Gastroesophageal sphincter (tissue), 3 donors: Measurements from ENCODE around the gene IFNL1.

Experiments used
- CTCF ChIP-seq, 4 experiments: fragments of 200-600 bp in 2 of 4; fragments of 450-650 bp in 2 of 4; sonication (generic) in 1 of 4; IDR thresholded peaks; one replicate each; pipeline ENCODE4 v1.5.1; 2017 to 2019; ENCODE audit warnings: antibody characterized with exemption in 4 of 4, mild to moderate bottlenecking in 2 of 4, moderate library complexity in 2 of 4
- POLR2A ChIP-seq, 2 donors: fragments of 450-650 bp; IDR thresholded peaks; one replicate each; pipeline ENCODE4 v1.6.1; 2017; ENCODE audit warnings: antibody characterized with exemption in 2 of 2, mild to moderate bottlenecking in 2 of 2, moderate library complexity in 1 of 2

DNA sequence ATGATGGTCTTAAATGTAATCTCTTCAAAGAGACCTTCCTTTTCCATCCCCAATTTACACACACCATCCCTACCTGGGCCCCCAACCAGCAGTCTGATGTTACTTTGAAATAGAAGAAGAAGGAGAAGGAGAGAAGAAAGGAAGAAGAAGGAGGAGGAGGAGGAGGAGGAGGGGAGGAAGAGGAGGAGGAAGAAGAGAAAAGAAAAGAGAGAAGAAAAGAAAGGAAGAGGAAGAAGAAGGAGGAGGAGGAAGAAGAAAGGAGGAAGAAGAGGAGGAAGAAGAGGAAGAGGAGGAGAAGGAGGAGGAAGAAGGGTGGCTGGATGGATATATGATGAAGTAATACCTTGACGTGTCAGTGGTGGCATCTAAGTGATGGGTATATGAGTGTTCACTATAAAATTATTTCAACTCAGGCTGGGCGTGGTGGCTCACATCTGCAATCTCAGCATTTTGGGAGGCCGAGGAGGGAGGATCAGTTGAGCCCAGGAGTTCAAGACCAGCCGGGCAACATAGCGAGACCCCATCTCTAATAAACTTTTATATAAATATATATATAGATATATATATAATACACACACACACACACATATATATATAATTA, 28.1 kb downstream of the IFNL1 start:
- TF ChIP-seq CTCF (IDR thresholded peaks at IDR 0.05), result no peak
- no peak for TF ChIP-seq POLR2A (IDR thresholded peaks at IDR 0.05)
